Middle frontal gyrus (tissue), 1 donor: Measurements from ENCODE around the gene LRMDA.

Experiments used
- DNase-seq: peaks from one replicate; pipeline ENCODE4 v3.0.0-alpha.2; 2015; ENCODE audit warnings: low spot score; ENCODE audit errors: extremely low spot score

Gene LRMDA

GRCh38 chr10:75976681-75977080 is 545.3 kb downstream of the LRMDA start:
- DNase-seq = no peak

- no peak for DNase-seq
Measured at GRCh38 chr10:75977139-75977538, 545.7 kb downstream of the LRMDA start.

- no peak for DNase-seq
Measured at GRCh38 chr10:75978213-75978612, 546.8 kb downstream of the LRMDA start.

- DNase-seq = no peak
Measured at GRCh38 chr10:75980419-75981002, 549.1 kb downstream of the LRMDA start.

- no peak for DNase-seq
Measured at GRCh38 chr10:75982611-75983369, 551.4 kb downstream of the LRMDA start.

GRCh38 chr10:75984067-75984466 is 552.6 kb downstream of the LRMDA start:
- DNase-seq = no peak

GRCh38 chr10:75987616-75988015 is 556.2 kb downstream of the LRMDA start:
- DNase-seq = no peak

- no peak for DNase-seq
Measured at GRCh38 chr10:75994357-75995040, 563.1 kb downstream of the LRMDA start.

- DNase-seq = no peak
Measured at GRCh38 chr10:75995041-75995430, 563.6 kb downstream of the LRMDA start.

GRCh38 chr10:75995720-75996119 is 564.3 kb downstream of the LRMDA start:
- DNase-seq = no peak

- DNase-seq = no peak
Measured at GRCh38 chr10:75999001-75999400, 567.6 kb downstream of the LRMDA start.

GRCh38 chr10:75999515-76000209 is 568.2 kb downstream of the LRMDA start:
- DNase-seq = no peak

- no peak for DNase-seq
Measured at GRCh38 chr10:76000550-76000949, 569.1 kb downstream of the LRMDA start.

- DNase-seq = no peak
Measured at GRCh38 chr10:76001019-76001418, 569.6 kb downstream of the LRMDA start.

- DNase-seq = no peak
Measured at GRCh38 chr10:76001461-76001860, 570.0 kb downstream of the LRMDA start.

GRCh38 chr10:76002262-76002854 is 570.9 kb downstream of the LRMDA start:
- DNase-seq = no peak

- DNase-seq = no peak
Measured at GRCh38 chr10:76007667-76008181, 576.3 kb downstream of the LRMDA start.

GRCh38 chr10:76009531-76009930 is 578.1 kb downstream of the LRMDA start:
- no peak for DNase-seq

GRCh38 chr10:76010703-76011102 is 579.3 kb downstream of the LRMDA start:
- DNase-seq = no peak

- DNase-seq = no peak
Measured at GRCh38 chr10:76012716-76013327, 581.4 kb downstream of the LRMDA start.

GRCh38 chr10:76015245-76015644 is 583.8 kb downstream of the LRMDA start:
- DNase-seq = no peak
